Parathyroid adenoma (tissue), 2 donors: ENCODE measurements around the gene TTC39C.
"Not testable (repeated sequence)": the region's sequence is repeated elsewhere in the genome, so short reads cannot be mapped to it uniquely, and the experiment has no call there.

Experiments
- H2AFZ ChIP-seq: fragments of 300-600 bp; sonication (generic); one replicate; pipeline ENCODE4 v1.7.0; 2017; ENCODE audit warnings: antibody characterized with exemption, mild to moderate bottlenecking
- H3K27ac ChIP-seq: fragments of 300-600 bp; sonication (generic); one replicate; pipeline ENCODE4 v1.7.0; 2017
- H3K27me3 ChIP-seq: fragments of 300-600 bp; sonication (generic); one replicate; pipeline ENCODE4 v1.7.0; 2017; ENCODE audit warnings: low read length; ENCODE audit not compliant: control insufficient read depth, insufficient read depth
- H3K36me3 ChIP-seq: fragments of 300-600 bp; sonication (generic); one replicate; pipeline ENCODE4 v1.7.0; 2017; ENCODE audit warnings: low read length; ENCODE audit not compliant: control insufficient read depth, insufficient read depth
- H3K4me1 ChIP-seq: fragments of 300-600 bp; sonication (generic); one replicate; pipeline ENCODE4 v1.7.0; 2017; ENCODE audit warnings: control low read depth
- H3K4me2 ChIP-seq: fragments of 300-600 bp; sonication (generic); one replicate; pipeline ENCODE4 v1.7.0; 2017; ENCODE audit warnings: low read length
- H3K4me3 ChIP-seq: fragments of 300-600 bp; sonication (generic); one replicate; pipeline ENCODE4 v1.7.0; 2017; ENCODE audit warnings: low read depth, low read length
- H3K79me2 ChIP-seq: fragments of 300-600 bp; sonication (generic); one replicate; pipeline ENCODE4 v1.7.0; 2017; ENCODE audit warnings: control low read depth
- H3K9ac ChIP-seq: fragments of 300-600 bp; sonication (generic); one replicate; pipeline ENCODE4 v1.7.0; 2017; ENCODE audit warnings: mild to moderate bottlenecking
- H3K9me3 ChIP-seq: fragments of 300-600 bp; sonication (generic); one replicate; pipeline ENCODE4 v1.7.0; 2017; ENCODE audit warnings: low read length; ENCODE audit not compliant: control insufficient read depth
- CTCF ChIP-seq: fragments of 300-600 bp; sonication (generic); IDR thresholded peaks from one replicate; pipeline ENCODE4 v1.7.0; 2017; ENCODE audit warnings: antibody characterized with exemption, mild to moderate bottlenecking
- donor health status: primary hyperparathyroidism.

Gene TTC39C

DNA sequence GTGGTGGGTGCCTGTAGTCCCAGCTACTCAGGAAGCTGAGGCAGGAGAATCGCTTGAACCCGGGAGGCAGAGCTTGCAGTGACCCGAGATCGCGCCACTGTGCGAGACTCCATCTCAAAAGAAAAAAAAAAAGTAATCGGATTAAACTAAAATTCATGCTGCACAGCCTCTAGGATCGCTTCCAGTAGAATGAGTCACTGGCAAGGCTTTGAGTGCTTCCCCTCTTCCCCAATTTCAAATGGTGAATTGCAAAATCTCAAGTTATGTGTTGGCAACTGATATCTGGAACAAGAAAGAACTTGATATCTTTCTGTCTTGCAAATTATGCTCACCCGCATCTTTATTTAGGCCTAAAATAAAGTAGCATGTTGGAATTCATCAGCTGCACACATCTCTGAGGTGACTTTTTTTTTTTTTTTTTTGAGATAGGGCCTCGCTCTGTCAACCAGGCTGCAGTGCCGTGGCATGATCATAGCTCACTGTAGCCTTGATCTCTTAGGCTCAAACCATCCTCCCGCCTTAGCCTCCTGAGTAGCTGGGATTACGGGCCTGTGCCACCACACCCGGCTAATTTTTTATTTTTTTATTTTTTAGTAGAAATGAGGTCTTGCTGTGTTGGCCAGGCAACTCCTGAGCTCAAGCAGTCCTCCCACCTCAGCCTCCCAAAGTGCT, 12.7 kb downstream of the TTC39C start:
- no peak overlapping the region for H3K9ac ChIP-seq
- no peak overlapping the region for H2AFZ ChIP-seq
- H3K9me3 ChIP-seq = no peaks in the 10 kb centered on the region
- H3K27me3 ChIP-seq = no peaks in the 10 kb centered on the region
- no peak overlapping the region for H3K4me2 ChIP-seq
- H3K4me3 ChIP-seq = no peak overlapping the region
- no peak for TF ChIP-seq CTCF
- no peaks in the 10 kb centered on the region for H3K36me3 ChIP-seq
- no peaks in the 10 kb centered on the region for H3K4me1 ChIP-seq
- no peak overlapping the region for H3K27ac ChIP-seq
- peaks cover 9% of the 10 kb centered on the region for H3K79me2 ChIP-seq

DNA sequence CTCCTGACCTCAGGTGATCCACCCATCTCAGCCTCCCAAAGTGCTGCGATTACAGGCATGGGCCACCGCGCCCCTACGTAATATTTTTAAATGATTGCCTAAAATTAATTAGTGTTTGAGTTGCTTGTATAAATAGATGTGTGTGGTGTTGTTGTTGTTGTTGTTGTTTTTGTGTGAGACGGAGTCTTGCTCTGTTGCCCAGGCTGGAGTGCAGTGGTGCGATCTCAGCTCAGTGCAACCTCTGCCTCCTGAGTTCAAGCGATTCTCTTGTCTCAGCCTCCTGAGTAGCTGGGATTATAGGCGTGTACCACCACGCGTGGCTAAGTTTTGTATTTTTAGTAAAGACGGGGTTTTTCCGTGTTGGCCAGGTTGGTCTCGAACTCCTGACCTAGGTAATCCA, 14.4 kb downstream of the TTC39C start:
- H3K4me3 ChIP-seq, H3K27me3 ChIP-seq, H3K36me3 ChIP-seq, H3K9ac ChIP-seq, H2AFZ ChIP-seq, H3K9me3 ChIP-seq, H3K27ac ChIP-seq, H3K79me2 ChIP-seq, H3K4me2 ChIP-seq, H3K4me1 ChIP-seq: not testable (repeated sequence)

- Histone ChIP-seq H3K4me2 (no peak overlapping the region), H3K79me2 (no peaks in the 10 kb centered on the region), H3K9me3 (no peaks in the 10 kb centered on the region), H2AFZ (no peak overlapping the region), H3K27ac (no peak overlapping the region), H3K4me1 (no peaks in the 10 kb centered on the region), H3K4me3 (no peak overlapping the region), H3K9ac (no peak overlapping the region), H3K36me3 (no peaks in the 10 kb centered on the region), H3K27me3 (no peaks in the 10 kb centered on the region)
- TF ChIP-seq CTCF = no peak
Measured at GRCh38 chr18:24031318-24031717, 16.8 kb downstream of the TTC39C start.

- no peak overlapping the region for H3K9ac ChIP-seq
- H3K27ac ChIP-seq = no peak overlapping the region
- no peaks in the 10 kb centered on the region for H3K4me1 ChIP-seq
- no peak for TF ChIP-seq CTCF
- no peak overlapping the region for H3K4me3 ChIP-seq
- no peaks in the 10 kb centered on the region for H3K9me3 ChIP-seq
- no peak overlapping the region for H3K4me2 ChIP-seq
- no peaks in the 10 kb centered on the region for H3K27me3 ChIP-seq
- no peaks in the 10 kb centered on the region for H3K36me3 ChIP-seq
- H3K79me2 ChIP-seq = no peaks in the 10 kb centered on the region
- H2AFZ ChIP-seq = no peak overlapping the region
Measured at GRCh38 chr18:24031916-24032315, 17.4 kb downstream of the TTC39C start.

DNA sequence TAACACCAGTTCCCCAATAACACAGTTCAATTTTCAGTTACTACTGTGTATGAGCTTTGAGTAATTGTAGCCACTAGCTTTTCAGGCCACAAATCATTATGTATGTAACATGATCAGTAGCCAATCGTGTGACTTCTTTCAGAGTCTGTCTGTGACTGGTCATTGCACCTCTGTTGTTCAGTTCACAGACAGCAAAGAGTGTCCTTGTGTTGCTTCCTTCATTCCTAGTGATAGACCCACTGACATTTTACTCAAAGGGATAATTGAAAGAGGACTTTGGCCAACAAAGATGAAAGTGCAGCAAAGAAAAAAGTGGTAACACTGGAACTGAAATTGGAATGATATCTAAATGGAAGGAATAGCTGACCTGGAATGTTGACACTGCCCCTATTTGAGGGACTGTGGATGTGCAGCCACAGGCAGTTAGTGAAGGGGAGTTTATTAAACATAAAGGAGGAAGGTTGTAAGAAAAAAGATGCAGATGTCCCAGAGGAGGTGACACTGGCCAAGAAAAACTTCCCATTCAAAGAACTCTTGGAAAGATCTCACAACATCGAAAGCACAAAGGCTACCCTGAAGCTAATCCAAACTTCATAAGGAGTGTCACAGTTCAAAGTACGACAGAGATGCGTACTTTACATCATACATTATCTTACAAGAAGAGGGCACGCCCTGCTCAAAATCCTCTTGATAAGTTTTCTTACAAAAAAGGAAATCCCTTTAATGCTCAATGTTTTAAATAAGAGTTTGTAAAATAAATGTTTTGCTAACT, 19.3 kb downstream of the TTC39C start:
- Histone ChIP-seq H3K9me3 (no peaks in the 10 kb centered on the region), H3K36me3 (no peaks in the 10 kb centered on the region), H3K27me3 (no peaks in the 10 kb centered on the region), H3K27ac (no peak overlapping the region), H3K4me2 (no peak overlapping the region), H2AFZ (no peak overlapping the region), H3K4me1 (no peaks in the 10 kb centered on the region), H3K4me3 (no peak overlapping the region), H3K79me2 (peaks cover 3% of the 10 kb centered on the region), H3K9ac (no peak overlapping the region)
- no peak for TF ChIP-seq CTCF
